Psoas muscle (tissue), 8 donors: ENCODE measurements around the gene SCYGR4. TPM values are rescaled to one million over a fixed set of nuclear protein-coding genes. Genes with fewer than 3 reads are reported as not detected.
"Not testable (repeated sequence)": the region's sequence is repeated elsewhere in the genome, so short reads cannot be mapped to it uniquely, and the experiment has no call there.

Experiments
- ATAC-seq, 4 donors: fragments of 200-7000 bp; cut with Tn5 transposase; one replicate each; pipeline ENCODE4 v1.9.1; 2020; ENCODE audit warnings: moderate library complexity in 3 of 4, mild to moderate bottlenecking in 2 of 4
- DNase-seq, 2 donors: peaks; one replicate each; pipeline ENCODE4 v3.0.0-alpha.2; 2020
- H3K27ac ChIP-seq: fragments of 200-600 bp; one replicate; pipeline ENCODE4 v1.8.0; 2022
- H3K27me3 ChIP-seq, 3 donors: fragments of 200-600 bp in 1 of 3; one replicate each; pipeline versions ENCODE4 v1.6.1 to v1.8.0; 2013 to 2022; ENCODE audit warnings: low read length in 2 of 3, mild to moderate bottlenecking in 2 of 3, moderate library complexity in 1 of 3; ENCODE audit not compliant: insufficient read depth in 3 of 3
- H3K36me3 ChIP-seq, 2 donors: fragments of 200-600 bp in 1 of 2; one replicate each; pipeline versions ENCODE4 v1.6.1 to v1.8.0; 2013 to 2022; ENCODE audit warnings: low read depth in 1 of 2, mild to moderate bottlenecking in 1 of 2, moderate library complexity in 1 of 2; ENCODE audit not compliant: insufficient read depth in 1 of 2
- H3K4me1 ChIP-seq: fragments of 200-600 bp; one replicate; pipeline ENCODE4 v1.8.0; 2022
- H3K4me3 ChIP-seq: fragments of 200-600 bp; one replicate; pipeline ENCODE4 v1.8.0; 2022; ENCODE audit warnings: mild to moderate bottlenecking
- H3K9me3 ChIP-seq: fragments of 200-600 bp; one replicate; pipeline ENCODE4 v1.8.0; 2022
- WGBS, 3 donors: extraction: QIAGEN DNeasy Blood & Tissue Kit; methylation state at CpG; one replicate each; pipeline versions ENCODE4 v1.1.6 to v1.1.7; 2013; 5-methylcytosine and 5-hydroxymethylcytosine counted together
- intact Hi-C, 2 donors: fragments of 100-400 bp; cut with DNase I; formaldehyde crosslinking; loops; one replicate each; pipeline versions ENCODE4 v1.11.0 to v1.14.2; 2022
- polyA plus RNA-seq, 3 donors: library from polyadenylated mRNA; stranded (reverse); fragments of 200-250 nt; gene quantifications; one replicate each; pipeline ENCODE4 v1.2.3, GENCODE V29; 2013
- total RNA-seq, 4 donors: library from RNA; stranded (reverse); fragmentation: NEBNext Ultra II Directional in 2 of 4; extraction: Animal tissue kit (Norgen Biotek cat#: 25700) in 2 of 4; gene quantifications; one replicate each; pipeline versions ENCODE4 v1.2.1 to v1.2.4, GENCODE V29; 2021 to 2023
- TF ChIP-seq, protein P1 (sequence below): fragments of 200-600 bp; IDR thresholded peaks from one replicate; pipeline ENCODE4 v1.8.0; 2022; ENCODE audit warnings: antibody characterized with exemption
- donor health status: healthy with polysubstance abuse.
- donor health status: DM: no; HTN: no; CAD: no; lungs with moderate emphysema.
- donor health status: Bipolar disorder and iron deficiency.
- donor health status: healthy.
- donor health status: DM: yes; HTN: yes; CAD: no.
- donor health status: DM: no; HTN: no; CAD: no.
- donor health status: DM: no; HTN: no; CAD: no.
- donor health status: DM: yes; HTN: yes; CAD: no.

The SCYGR4 gene
- total and polyA plus RNA-seq, 7 donors = not detected

DNA sequence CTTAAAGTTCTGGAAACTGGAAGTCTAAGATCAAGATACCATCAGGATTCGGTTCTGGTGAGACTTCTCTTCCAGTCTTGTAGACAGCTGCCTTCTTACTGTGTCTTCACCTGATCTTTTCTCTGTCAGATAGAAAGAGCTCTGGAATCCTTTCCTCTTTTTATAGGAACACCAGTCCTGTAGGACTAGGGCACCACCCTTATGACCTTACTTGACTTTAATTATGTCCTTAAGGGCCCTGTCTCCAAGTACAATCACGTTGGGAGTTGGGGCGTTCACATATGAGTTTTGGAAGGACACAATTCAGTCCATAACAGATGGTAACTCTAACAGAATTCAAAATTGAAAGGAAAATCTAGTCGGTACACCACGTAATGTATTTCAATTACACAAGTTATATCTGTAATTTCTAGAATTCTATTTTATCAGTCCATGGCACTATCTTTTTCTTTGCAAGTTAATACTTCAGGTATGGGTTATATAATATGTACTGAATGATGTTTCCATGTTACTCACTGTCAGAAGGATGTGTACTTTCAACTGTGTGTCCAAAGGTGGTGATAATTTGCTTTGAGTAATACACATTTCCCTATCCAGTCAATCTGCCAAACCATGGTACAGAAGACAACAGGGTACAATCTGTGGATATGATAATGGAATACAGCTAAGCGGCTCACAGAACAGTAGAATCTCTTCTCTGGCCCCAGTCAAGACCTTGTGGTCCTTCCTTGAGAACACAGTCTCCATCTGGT is 48.1 kb downstream of the SCYGR4 start:
- H3K4me3 ChIP-seq = no peak overlapping the region
- ATAC-seq (no peak), DNase-seq (no peak)
- intact Hi-C loops = no loop called here
- H3K36me3 ChIP-seq = no peaks in the 10 kb centered on the region
- no peaks in the 10 kb centered on the region for H3K9me3 ChIP-seq
- WGBS, 3 donors = 78 to 86% (median 83%) methylated on average over 6 of the region's 6 CpGs
- no peaks in the 10 kb centered on the region for H3K4me1 ChIP-seq
- TF ChIP-seq, protein P1, sequence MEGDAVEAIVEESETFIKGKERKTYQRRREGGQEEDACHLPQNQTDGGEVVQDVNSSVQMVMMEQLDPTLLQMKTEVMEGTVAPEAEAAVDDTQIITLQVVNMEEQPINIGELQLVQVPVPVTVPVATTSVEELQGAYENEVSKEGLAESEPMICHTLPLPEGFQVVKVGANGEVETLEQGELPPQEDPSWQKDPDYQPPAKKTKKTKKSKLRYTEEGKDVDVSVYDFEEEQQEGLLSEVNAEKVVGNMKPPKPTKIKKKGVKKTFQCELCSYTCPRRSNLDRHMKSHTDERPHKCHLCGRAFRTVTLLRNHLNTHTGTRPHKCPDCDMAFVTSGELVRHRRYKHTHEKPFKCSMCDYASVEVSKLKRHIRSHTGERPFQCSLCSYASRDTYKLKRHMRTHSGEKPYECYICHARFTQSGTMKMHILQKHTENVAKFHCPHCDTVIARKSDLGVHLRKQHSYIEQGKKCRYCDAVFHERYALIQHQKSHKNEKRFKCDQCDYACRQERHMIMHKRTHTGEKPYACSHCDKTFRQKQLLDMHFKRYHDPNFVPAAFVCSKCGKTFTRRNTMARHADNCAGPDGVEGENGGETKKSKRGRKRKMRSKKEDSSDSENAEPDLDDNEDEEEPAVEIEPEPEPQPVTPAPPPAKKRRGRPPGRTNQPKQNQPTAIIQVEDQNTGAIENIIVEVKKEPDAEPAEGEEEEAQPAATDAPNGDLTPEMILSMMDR = no peak
- H3K27me3 ChIP-seq = no peaks in the 10 kb centered on the region
- H3K27ac ChIP-seq = no peak overlapping the region

DNA sequence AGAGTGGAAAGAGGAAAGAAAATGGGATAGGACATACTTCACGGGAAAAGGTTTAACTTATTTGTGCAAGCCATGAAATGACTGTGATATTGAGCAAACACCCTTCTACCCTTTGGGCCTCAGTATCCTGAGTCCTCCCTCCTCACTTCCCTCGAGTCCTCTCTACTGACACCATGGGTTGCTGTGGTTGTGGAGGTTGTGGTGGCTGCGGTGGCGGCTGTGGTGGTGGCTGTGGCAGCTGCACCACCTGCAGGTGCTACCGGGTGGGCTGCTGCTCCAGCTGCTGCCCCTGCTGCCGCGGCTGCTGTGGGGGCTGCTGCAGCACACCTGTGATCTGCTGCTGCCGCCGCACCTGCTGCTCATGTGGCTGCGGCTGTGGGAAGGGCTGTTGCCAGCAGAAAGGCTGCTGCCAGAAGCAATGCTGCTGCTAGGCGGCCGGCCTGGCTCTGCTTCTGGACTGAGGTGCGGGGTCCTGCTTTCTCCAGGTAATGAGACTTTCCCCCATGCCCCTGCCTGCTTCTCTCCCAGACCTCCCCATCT is 49.4 kb downstream of the SCYGR4 start, which contains the start of gene SCYGR5:
TSS of gene SCYGR5 (plus strand) at position 174 of the 540 bp plus-strand sequence. CDS start at position 174, 0 bp downstream.
- H3K4me1 ChIP-seq, H3K27ac ChIP-seq, H3K4me3 ChIP-seq, H3K9me3 ChIP-seq, H3K27me3 ChIP-seq, H3K36me3 ChIP-seq, DNase-seq, ATAC-seq, intact Hi-C loops: not testable (repeated sequence)
- WGBS, 3 donors = 74 to 81% (median 80%) methylated on average over 7 to 13 of the region's 13 CpGs

Other genes starting within 250 kb of the SCYGR4 start
- not detected for gene TM4SF20, start 238.2 kb upstream of the SCYGR4 start, total RNA-seq
- under 1 TPM in 1 of 3 donors, not detected in 2; 0.14 TPM for gene TM4SF20, start 238.2 kb upstream of the SCYGR4 start, polyA plus RNA-seq
- gene SCYGR1, start 229.5 kb upstream of the SCYGR4 start, total RNA-seq = not detected
- gene SCYGR1, start 229.5 kb upstream of the SCYGR4 start, polyA plus RNA-seq = not detected
- 10 to 100 TPM; 54.9 to 68.2 (median 58.9) TPM for gene AGFG1, start 145.3 kb upstream of the SCYGR4 start, total RNA-seq
- 10 to 100 TPM; 19.0 to 41.4 (median 37.5) TPM for gene AGFG1, start 145.3 kb upstream of the SCYGR4 start, polyA plus RNA-seq
- not detected for gene SCYGR2, start 18.6 kb upstream of the SCYGR4 start, total RNA-seq
- not detected for gene SCYGR2, start 18.6 kb upstream of the SCYGR4 start, polyA plus RNA-seq
- not detected for gene SCYGR3, start 2.7 kb upstream of the SCYGR4 start, total RNA-seq
- gene SCYGR3, start 2.7 kb upstream of the SCYGR4 start, polyA plus RNA-seq = not detected
- gene SCYGR5, start 49.3 kb downstream of the SCYGR4 start, total RNA-seq = not detected
- not detected for gene SCYGR5, start 49.3 kb downstream of the SCYGR4 start, polyA plus RNA-seq
- gene SLC19A3, start 100.5 kb downstream of the SCYGR4 start, total RNA-seq = under 1 TPM in 3 of 4 donors, not detected in 1; 0.11 to 0.69 (median 0.46) TPM
- gene SLC19A3, start 100.5 kb downstream of the SCYGR4 start, polyA plus RNA-seq = under 1 TPM; 0.27 to 0.38 (median 0.31) TPM
- gene SCYGR6, start 107.3 kb downstream of the SCYGR4 start, total RNA-seq = not detected
- gene SCYGR6, start 107.3 kb downstream of the SCYGR4 start, polyA plus RNA-seq = not detected
- gene SCYGR7, start 110.8 kb downstream of the SCYGR4 start, total RNA-seq = not detected
- not detected for gene SCYGR7, start 110.8 kb downstream of the SCYGR4 start, polyA plus RNA-seq
- gene SCYGR8, start 128.4 kb downstream of the SCYGR4 start, total RNA-seq = not detected
- gene SCYGR8, start 128.4 kb downstream of the SCYGR4 start, polyA plus RNA-seq = not detected
- under 1 TPM in 2 of 4 donors, not detected in 2; 0.59 to 0.92 TPM for gene CCL20, start 196.3 kb downstream of the SCYGR4 start, total RNA-seq
- under 1 TPM in 2 of 3 donors, not detected in 1; 0.18 to 0.36 TPM for gene CCL20, start 196.3 kb downstream of the SCYGR4 start, polyA plus RNA-seq